ENCODE data around the gene RRN3.
"Not testable (repeated sequence)": the region's sequence is repeated elsewhere in the genome, so short reads cannot be mapped to it uniquely, and the experiment has no call there.

The RRN3 gene

DNA sequence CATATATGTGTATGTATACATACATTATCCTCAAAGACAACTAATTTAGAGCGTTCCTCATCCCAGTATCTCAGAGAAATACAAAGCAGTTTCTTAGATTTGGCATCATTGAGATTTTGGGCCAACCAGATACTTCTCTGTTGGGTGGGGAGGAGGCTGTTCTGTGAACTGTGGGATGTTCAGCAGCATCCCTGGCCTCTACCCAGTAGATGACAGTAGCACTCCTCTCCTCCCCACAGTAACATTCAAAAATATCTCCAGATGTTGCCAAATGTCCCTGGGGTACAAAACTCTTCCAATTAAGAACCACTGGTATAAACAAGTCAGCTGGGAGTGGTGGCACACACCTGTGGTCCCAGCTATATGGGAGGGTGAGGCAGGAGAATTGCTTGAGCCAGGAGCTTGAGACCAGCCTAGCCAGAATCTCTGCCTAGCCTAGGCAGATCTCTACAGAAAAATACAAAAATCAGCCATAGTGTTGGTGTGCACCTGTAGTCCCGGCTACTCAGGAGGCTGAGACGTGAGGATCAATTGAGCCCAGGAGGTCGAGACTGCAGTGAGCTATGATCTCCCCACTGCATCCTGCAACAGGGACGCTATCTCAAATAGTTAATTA lies 6.4 kb upstream of the RRN3 start:
- not testable (repeated sequence) for DNase-seq (ENCODE audit: low spot score)

DNA sequence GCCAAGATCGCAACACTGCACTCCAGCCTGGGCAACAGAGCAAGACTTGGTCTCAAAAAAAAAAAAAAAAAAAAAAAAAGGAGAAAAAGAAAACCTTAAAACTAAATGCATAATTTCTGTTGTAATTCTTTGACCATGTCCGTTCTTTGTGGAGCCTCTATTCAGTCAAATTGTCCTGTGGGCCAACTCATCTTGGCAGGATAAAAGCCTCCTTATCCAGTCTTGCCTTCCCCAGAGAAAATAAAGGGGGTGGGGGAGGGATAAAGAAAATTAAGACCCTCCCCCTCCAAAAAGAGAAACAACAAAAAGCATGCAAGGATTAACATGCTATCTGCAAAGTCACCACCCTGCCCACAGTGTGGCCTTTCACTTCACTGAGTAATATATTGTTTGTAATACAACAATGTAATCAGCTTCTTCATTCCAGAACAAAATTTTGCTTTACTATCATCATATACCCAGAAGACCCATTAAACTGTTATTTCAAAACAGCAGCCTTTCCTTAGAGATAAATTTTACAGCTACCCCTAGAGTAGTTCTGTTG lies 5.4 kb upstream of the RRN3 start:
- DNase-seq (ENCODE audit: low spot score), result not testable (repeated sequence)

DNA sequence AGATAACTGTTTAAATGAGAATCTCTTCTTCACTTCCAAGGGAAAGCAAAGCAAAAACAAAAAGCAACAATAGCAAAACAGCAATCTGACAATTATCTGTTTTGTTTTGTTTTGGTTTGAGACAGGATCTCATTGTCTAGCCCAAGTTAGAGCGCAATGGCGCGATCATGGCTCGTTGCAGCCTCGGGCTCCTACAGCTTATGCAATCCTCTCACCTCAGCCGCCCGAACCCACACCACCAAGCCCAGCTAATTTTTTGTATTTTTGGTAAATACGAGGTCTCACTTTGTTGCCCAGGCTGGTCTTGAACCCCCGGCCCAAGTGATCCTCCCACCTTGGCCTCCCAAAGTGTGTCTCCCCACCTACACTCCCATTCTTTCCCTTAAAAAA lies 2.5 kb upstream of the RRN3 start:
- not testable (repeated sequence) for DNase-seq (ENCODE audit: low spot score)

DNA sequence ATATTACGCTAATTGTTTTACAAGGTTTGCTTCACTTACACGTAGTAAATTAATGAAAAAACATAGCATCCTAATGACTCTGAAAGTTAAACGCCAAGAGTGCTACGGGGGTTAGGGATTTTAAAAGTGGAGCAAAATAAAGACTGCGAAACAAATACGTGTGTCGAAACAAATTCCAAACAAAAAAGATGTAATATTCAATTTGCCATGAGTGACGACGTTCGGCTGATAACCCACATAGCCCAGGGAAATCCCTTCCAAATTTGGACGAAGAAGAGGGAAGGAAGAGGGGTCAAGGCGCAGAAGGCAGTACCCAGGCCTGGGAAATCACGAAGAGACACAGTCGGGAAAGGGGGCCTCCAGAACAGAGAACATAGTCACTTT lies 509 bp downstream of the RRN3 start:
- not testable (repeated sequence) for DNase-seq (ENCODE audit: low spot score)

DNA sequence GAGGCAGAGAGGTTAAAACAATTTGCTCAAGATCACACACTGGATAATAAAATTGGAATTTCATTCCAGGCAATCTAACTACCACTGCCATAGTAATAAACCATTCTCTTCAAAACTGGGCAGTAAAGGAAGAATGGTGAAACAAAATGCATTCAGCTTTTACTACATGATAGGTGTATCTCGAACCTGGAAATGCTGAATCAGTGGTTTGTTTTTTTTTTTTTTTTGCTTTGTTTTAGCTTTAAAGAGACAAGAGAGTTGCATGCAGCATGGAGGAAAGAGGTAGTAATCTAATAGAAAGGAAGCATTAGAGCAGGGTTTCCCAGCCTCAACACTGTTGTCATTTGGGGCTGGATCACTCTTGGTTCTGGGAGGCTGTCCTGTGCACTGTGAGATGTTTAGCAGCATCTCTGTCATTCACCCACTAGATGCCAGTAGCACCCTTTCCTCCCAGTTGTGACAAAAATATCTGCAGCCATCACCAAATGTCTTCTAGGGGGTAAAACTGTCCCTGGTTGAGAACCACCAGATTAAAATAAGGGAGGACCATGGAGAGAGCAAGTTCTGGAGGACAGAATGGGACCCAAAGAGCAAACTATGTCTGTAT lies 3.3 kb downstream of the RRN3 start:
- not testable (repeated sequence) for DNase-seq (ENCODE audit: low spot score)

DNA sequence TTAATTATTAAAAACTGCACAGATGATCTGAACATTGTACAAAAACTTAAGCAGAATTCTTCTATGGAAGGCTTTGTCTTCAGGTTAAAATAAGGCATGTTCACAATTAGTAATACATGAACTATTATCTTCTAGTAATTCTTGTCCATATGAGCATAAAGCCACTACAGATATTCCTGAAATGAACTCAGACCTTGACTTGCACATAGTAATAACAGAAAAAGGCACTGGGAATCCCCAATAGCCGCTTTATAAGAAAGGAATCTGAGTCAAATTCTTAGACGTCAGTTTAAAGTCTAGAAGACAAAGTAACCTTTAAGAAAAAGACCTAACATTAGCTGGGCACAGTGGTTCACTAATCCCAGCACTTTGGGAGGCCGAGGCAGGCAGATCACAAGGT lies 11.3 kb downstream of the RRN3 start:
- not testable (repeated sequence) for DNase-seq (ENCODE audit: low spot score)

DNA sequence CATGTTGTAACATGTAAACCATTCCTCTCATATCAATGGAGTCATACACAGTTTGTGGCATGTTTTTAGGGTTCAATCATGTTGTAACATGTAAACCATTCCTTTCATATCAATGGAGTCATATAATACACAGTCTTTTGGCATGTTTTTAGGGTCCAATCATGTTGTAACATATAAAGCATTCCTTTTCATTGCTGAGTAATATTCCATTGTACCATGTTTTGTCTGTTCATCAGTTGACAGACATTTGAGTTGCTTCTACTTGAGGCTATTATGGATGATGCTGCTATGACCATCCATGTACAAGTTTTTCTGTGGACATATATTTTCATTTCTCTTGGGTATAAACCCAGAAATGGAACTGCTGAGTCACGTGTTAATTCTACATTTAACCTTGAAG lies 13.2 kb downstream of the RRN3 start:
- DNase-seq (ENCODE audit: low spot score), result not testable (repeated sequence)

DNA sequence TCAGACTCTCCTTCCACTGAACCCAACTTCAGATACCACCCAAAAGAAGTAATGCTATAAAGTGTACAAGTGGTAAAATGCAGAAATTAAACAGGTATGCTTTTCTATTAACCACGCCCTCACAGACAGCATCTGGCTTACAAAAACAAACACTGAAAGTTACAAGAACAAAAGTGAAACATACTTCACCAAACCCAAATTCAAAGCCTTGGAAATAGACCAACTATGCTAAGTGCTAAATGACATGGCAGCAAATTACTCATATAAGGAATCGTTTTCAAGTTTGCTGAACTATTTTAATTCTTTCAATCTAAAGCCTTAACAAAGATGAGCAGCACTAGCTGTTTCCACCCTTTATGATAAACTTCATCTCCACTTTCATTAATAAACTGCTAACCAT lies 17.9 kb downstream of the RRN3 start:
- not testable (repeated sequence) for DNase-seq (ENCODE audit: low spot score)

DNA sequence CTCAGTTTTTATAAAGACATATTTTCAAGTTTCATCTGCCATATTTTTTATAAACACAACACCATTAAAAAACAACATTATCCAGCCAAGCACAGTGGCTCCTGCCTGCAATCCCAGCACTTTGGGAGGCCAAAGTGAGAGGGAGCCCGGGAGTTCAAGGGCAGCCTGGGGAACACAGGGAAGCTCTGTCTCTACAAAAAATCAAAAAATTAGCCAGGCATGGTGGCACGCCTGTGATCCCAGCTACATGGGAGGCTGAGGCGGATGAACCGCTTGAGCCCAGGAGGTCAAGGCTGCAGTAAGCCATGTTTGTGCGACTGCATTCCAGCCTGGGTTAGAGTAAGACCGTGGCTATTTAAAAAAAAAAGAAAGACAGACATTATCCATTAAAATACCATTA lies 21.0 kb downstream of the RRN3 start:
- no peak for DNase-seq (ENCODE audit: low spot score)

DNA sequence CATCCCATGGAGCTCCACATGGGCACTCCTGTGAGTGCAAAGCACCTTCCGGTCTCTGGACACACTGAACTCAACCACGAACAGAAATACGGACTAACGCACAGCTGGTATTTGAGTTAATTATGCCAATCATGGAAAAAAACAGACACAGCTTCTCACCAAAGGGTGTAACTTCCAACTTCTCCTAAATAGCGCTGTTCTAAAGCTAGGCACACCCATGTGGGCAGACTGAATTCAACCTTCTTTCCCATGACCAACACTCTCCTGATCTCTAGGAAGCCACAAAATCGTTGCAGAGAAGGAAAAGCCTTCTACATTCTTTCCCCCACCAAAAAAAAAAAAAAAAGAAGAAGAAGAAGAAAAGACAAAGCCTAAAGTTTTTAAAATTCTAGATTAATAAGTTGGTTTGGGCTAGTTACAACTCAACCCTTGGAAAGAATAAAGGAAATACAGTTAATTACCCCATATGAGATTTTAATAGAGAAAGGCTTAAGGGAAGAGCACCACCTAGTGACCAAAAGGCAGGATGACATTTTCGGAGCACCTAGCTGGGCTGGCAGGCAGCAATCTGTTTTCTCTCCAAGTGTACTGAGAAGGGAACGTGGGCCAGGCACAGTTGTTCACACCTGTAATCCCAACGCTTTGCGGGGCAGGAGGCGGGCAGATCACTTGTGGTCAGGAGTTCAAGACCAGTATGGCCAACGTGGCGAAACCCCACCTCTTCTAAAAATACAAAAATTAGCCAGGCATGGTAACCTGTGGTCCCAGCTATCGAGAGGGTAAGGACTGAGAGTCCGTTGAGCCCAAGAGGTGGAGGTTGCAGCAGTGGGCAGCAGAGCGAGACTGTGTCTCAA lies 21.9 kb downstream of the RRN3 start:
- not testable (repeated sequence) for DNase-seq (ENCODE audit: low spot score)

DNA sequence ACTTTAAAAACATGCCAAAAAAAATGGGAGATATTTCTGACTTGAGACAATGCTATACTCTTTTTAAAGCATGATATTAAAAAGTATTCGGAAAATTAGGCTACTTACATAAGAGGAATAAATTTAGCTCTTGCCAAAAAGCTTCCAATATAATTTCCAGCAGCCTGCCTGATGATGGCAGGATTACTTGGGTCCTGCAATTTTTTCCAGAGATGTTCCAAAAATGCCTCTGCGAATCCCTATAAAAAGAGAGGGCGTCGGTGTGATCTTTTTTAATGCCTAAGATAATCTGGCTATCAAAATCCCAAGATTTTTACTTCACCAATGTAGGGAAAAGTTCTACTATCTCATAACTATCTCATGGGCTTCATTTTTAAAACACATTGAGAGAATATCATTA lies 23.1 kb downstream of the RRN3 start:
- DNase-seq (ENCODE audit: low spot score), result not testable (repeated sequence)

DNA sequence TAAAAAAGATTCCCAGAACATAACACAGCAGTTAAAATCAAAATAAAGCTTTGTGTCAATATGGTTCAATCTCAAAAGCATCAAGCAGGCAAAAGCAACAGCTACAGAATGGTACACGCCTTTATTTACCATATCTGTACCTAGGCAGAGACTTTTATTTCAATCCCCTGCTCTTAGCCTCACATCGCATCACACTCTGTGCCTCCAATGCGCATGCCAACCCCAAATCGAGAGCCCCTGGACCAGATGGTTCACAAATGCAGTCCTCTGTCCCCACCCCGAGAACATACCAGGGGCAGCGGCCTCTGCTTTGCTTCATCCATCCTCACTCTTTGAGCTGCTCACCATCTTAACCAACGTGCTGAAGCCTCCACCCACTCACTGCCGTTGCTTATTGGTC lies 27.4 kb downstream of the RRN3 start:
- not testable (repeated sequence) for DNase-seq (ENCODE audit: low spot score)

DNA sequence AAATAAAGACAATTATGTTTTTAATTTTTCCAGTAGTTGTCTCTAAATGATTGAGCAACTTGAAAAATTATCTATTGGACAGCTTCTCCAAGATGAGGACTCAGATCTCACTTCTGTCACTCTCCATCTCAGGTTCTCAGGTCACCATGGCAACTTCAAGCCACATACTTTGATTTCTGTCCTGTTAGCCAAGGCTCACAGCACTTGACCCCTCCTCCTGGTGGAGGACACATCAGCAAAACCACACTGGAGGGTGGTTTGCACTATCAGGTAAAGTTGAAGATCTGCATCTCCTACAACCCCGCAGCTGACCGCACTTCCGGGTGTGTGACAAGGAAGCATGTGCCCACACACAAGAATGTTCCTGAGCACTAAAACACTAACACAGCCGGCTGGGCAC lies 28.1 kb downstream of the RRN3 start:
- DNase-seq (ENCODE audit: low spot score), result not testable (repeated sequence)

DNA sequence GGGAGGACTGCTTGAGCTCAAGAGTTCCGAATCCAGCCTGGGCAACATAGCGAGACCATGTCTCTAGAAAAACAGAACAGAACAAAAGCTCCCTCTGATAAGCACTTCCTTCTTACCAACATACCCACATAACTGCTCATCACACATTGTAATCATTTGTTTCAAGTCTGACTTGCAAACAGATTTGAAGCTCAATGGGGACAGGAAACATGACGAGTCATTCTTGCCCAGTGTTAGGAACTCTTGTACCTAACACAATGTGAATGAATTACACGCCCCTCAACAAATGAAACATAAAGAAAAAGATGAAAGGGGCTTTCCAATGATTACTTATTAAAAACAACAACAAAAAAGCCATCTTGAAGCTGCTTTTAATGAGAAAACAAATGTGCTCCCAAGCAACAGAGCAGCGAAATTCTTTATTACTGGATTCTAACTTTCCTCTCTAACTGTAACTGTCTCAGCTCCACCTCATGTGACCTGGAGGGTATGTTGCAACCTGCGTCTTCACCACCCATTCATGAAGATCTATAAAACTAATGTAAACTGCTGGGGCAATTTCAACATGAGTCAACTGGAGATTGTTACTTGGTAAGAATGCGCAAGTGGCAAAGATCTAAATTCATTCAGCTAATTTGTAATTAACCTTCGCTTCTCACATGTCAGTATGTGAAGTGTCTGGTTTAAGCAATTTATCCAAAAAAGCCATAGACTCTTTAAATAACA lies 31.8 kb downstream of the RRN3 start:
- DNase-seq (ENCODE audit: low spot score), result not testable (repeated sequence)

DNA sequence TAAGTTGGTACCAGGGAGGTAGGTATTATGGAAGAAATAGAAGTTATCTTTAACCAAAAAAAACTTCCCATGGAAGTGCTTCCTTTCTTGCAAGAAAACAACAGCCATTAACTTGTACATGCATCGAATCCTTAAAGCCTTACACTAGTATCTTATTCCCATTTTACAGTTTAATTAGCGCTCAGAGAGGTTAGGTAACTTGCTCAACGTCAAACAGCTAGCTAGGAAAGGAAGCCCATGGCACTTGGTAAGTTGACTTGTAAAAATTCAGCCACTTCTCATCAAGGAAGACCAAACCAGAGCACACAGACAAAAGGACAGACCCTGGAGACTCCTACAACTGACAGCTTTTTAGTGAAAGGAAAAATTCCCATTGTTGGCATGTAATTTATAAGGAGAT lies 34.7 kb downstream of the RRN3 start:
- no peak for DNase-seq (ENCODE audit: low spot score)

DNA sequence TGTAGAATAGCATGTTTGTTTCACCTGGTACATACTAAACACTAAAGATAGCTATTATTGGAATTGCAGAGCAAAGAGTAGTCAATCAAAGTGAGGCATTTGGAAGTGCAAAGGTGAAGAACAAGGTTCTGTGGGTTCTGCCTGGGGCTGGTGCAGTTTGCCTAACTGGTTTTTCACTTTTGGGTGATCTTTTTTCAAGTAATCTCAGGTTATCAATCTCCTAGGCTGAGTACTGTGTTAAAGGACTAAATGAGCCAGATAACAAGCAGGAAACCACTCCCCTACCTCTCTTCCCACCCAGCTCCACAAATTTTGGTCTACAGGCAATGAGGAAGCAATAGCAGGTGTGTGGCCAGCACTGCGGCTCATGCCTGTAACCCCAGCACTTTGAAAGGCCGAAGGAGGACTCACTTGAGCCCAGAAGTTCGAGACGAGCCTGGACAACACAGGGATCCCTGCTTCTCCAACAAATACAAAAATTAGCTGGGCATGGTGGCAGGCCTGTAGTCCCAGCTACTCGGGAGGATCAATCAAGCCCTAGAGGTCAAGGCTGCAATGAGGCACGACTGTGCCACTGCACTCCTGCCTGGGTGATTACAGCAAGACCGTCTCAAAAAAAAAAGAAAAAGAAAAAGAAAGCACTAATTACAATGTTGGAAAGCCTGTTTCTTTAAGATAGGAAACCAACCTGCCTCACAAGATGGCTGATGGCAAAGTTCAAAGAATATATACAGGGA lies 36.2 kb downstream of the RRN3 start:
- no peak for DNase-seq (ENCODE audit: low spot score)

DNA sequence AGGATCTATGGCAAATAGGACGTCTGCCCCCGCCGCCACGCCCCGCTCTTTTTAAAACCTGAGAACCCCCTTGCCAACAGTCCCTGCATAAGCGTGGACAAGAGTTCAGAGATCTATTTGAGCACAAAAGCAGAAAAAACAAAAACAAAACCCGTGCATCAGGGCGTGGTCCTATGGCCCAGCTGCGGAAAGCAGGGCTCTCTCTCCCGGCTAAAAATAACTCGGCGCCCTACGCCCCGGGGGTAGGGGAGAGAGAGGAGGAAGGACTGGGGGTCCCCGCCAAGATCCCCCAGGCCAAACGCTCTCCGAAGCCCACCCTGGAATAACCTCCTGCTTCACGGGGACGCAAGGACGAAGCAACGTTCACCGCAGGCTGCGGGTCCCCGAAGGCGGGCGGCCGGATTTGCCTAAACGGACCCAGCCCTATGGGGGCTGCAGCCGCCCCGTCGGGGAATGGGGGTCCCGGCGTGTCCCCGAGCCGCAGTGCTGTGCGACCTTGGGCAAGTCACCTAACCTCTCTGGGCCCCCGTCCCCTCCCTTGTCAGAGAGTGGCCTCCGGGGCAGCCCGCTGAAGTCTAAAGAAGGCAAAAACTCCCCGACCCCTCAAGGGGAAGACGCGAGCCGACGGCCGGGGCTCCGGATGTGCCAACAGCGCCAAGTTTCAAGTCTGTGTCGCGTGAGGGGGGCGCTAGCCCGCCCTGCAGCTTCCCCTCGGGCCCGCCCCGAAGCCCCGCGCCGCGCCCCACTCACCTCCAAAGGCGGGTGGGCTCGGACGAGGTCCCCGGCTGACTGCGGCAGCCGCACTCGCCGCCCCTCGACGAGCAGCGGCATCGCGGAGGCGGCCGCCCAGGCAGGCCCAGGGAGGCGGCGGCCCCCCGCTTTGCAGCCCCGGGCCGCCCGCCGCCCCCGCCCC lies 38.7 kb downstream of the RRN3 start:
- no peak for DNase-seq (ENCODE audit: low spot score)

DNA sequence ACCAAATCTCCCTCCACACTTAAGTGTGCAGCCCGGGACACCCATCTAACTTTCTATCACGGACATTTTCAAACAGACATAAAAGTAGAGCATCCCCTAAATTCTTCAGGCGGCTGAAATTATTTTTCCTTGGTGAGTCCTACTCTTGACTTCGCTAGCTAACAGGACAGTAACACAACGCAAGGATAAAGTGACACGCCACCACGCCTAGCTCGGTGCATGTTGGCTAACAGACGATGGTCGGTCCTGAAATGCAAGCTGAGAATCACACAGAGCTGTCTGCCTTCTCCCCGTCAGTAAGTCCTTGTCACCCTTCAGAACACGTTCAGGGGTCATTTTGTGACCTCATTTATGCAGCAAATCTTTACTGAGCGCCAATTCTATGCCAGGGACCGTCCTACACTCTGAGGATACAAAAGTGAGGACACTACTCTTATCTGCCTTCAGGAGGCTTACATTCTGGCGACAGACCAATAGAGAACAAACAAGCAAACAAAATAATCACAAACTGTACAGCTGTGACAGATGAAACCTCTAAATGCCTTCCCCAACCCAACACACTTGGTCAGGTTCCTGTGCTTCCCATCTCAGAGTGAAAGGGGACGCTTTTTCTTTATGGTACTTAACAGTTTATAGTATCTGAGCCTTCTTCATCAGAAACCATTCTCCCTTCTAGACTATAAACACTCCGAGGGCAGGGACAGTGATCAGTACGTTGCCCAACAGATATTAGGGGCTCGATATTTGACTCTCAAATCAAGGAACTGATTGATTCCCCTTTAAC lies 39.5 kb downstream of the RRN3 start:
- no peak for DNase-seq (ENCODE audit: low spot score)

DNA sequence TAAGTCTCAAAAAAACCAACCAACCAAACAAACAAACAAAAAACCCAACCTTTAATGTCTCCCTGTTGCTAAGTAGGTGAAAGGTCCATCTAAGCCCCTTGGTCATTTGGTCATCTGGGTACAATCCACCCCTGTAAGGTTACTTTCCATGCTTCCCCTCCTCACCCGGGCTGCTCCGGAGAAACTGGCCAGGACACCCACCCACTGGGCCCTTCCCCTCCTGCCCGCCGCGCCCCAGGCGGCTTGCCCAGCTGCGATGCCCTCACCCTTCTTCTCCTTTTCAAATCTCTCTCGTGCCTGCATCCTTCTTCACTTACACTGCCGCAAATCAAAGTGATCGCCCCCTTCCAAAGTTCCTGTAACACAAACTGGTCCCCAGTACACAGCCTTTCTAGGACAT lies 40.2 kb downstream of the RRN3 start:
- no peak for DNase-seq (ENCODE audit: low spot score)

All from left forelimb (tissue), 1 donor.